Measurements from ENCODE around the gene NDUFV2. TPM values are rescaled to one million over a fixed set of nuclear protein-coding genes. Genes with fewer than 3 reads are reported as not detected.

Gene NDUFV2
- total and polyA plus RNA-seq, 2 of the 8 experiments (the other 6 are each of a cell fraction or from before 2014, with no cell fraction given), result 90.8 to 191 TPM

GRCh38 chr18:9160014-9160413, 57.5 kb downstream of the NDUFV2 start:
- CTCF ChIA-PET (ENCODE audit: partially characterized antibody), result interaction anchor here (1.0 to 1.7 kb wide), 3 partner anchors 29 to 163 kb away, joined by 3 to 4 read pairs (median 3); no protein-coding TSS in a partner anchor
- H4K20me1 ChIP-seq (replicated peaks in 1 of 2; ENCODE audit: control insufficient read depth in 1 of 2, insufficient read depth in 2 of 2, low read length in 2 of 2), result no peaks in the 10 kb centered on the region
- no peak for TF ChIP-seq EP300 (IDR thresholded peaks at IDR 0.05; ENCODE audit: borderline replicate concordance in 1 of 2, low read depth in 2 of 2, low read length in 2 of 2)
- TF ChIP-seq CTCF (IDR thresholded peaks at IDR 0.05; ENCODE audit: control extremely low read depth in 1 of 3, insufficient read depth in 1 of 3, low read depth in 1 of 3, low read length in 3 of 3), result no peak
- no peak for TF ChIP-seq CHD1 (IDR thresholded peaks at IDR 0.05; ENCODE audit: low read depth, low read length)
- TF ChIP-seq ASH2L (IDR thresholded peaks at IDR 0.05; ENCODE audit: low read length), result no peak
- TF ChIP-seq POLR2A (IDR thresholded peaks at IDR 0.05; ENCODE audit: control extremely low read depth in 1 of 2, low read depth in 2 of 2, low read length in 2 of 2), result no peak
- no peak for TF ChIP-seq BRCA1 (IDR thresholded peaks at IDR 0.05; ENCODE audit: low read depth, low read length)
- TF ChIP-seq E2F6 (IDR thresholded peaks at IDR 0.05), result no peak
- no peak for TF ChIP-seq KDM5A (IDR thresholded peaks at IDR 0.05; ENCODE audit: low read length)
- no peak for TF ChIP-seq RFX5 (IDR thresholded peaks at IDR 0.05; ENCODE audit: borderline replicate concordance, low read depth, low read length)
- TF ChIP-seq MAFK (IDR thresholded peaks at IDR 0.05; ENCODE audit: low read depth, low read length), result no peak
- no peak for TF ChIP-seq PHF8 (conservative IDR thresholded peaks at IDR 0.05; ENCODE audit: low read depth, low read length)

More at GRCh38 chr18:9160014-9160413, 57.5 kb downstream of the NDUFV2 start:
- Histone ChIP-seq H2BK20ac (ENCODE audit: low read length) (no peak overlapping the region), H3K9ac (replicated peaks in 1 of 4; ENCODE audit: extremely low read depth in 1 of 4, low read depth in 3 of 4, low read length in 3 of 4) (no peak overlapping the region), H4K5ac (ENCODE audit: insufficient read length, low read depth, low read length) (no peak overlapping the region), H3K23me2 (ENCODE audit: low read depth, low read length) (no peaks in the 10 kb centered on the region), H3K23ac (ENCODE audit: insufficient read length) (no peak overlapping the region), H4K91ac (replicated peaks; ENCODE audit: insufficient read length, low read length) (no peak overlapping the region), H4K8ac (ENCODE audit: extremely low read depth, insufficient read depth, low read length) (no peak overlapping the region), H3K56ac (replicated peaks; ENCODE audit: insufficient read length, low read depth, low read length) (no peak overlapping the region), H2BK15ac (ENCODE audit: low read length) (no peak overlapping the region), H3K79me2 (ENCODE audit: control insufficient read depth in 1 of 2, insufficient read depth in 2 of 2, low read length in 2 of 2) (peaks cover 3 to 82% of the 10 kb centered on the region in 2 experiments; a peak in 3 of 4 replicates), H2BK12ac (ENCODE audit: low read depth, low read length) (no peak overlapping the region), H2BK120ac (replicated peaks; ENCODE audit: low read depth, low read length) (no peak overlapping the region), H3K9me3 (ENCODE audit: insufficient read depth in 2 of 2, low read depth in 1 of 2, low read length in 1 of 2) (peaks cover 0 to 3% of the 10 kb centered on the region in 2 experiments; a peak in 1 of 4 replicates), H3K79me1 (ENCODE audit: low read depth, low read length) (no peaks in the 10 kb centered on the region), H2AK5ac (ENCODE audit: low read depth, low read length) (no peak overlapping the region), H3K27me3 (replicated peaks in 1 of 4; ENCODE audit: control insufficient read depth in 3 of 4, extremely low read depth in 1 of 4, insufficient read depth in 3 of 4, low read length in 3 of 4) (no peaks in the 10 kb centered on the region), H3K14ac (ENCODE audit: insufficient read length) (no peak overlapping the region), H3K18ac (ENCODE audit: extremely low read depth, low read length) (no peak overlapping the region), H3K36me3 (ENCODE audit: control insufficient read depth in 2 of 4, insufficient read depth in 4 of 4, low read length in 3 of 4) (0 out of 8 replicates have a peak, but pooled peaks cover 0 to 3% (median 0%) of the 10 kb centered on the region in 4 experiments), H3K4me2 (ENCODE audit: insufficient read depth in 1 of 2, low read depth in 2 of 2, low read length in 2 of 2) (no peak overlapping the region), H3K4ac (replicated peaks; ENCODE audit: insufficient read length, low read depth, low read length) (no peak overlapping the region), H3K27ac (ENCODE audit: low read depth, low read length) (no peak overlapping the region), H2AFZ (ENCODE audit: low read length) (no peak overlapping the region), H3K4me1 (replicated peaks in 1 of 4; ENCODE audit: control insufficient read depth in 3 of 4, insufficient read depth in 4 of 4, low read length in 3 of 4) (no peaks in the 10 kb centered on the region), H3K4me3 (ENCODE audit: extremely low read depth in 1 of 4, insufficient read depth in 2 of 4, low read depth in 3 of 4, low read length in 4 of 4) (no peak overlapping the region), H2BK5ac (ENCODE audit: low read depth, low read length) (no peak overlapping the region)
- FAIRE-seq, result no peak
- 97% methylated on average over 4 of the region's 4 CpGs; no CpG with 5 or more reads in 1 of the 2 experiments for WGBS, 2 experiments (ENCODE audit: extremely low coverage in 1 of 2, insufficient coverage in 1 of 2, insufficient read length in 1 of 2, insufficient replicate concordance in 2 of 2, low coverage in 1 of 2, low lambda C conversion rate in 2 of 2, missing lambda C conversion rate in 1 of 2)
- POLR2A ChIA-PET (ENCODE audit: partially characterized antibody), result no interaction called here
- DNase-seq (ENCODE audit: low read depth in 1 of 2, low spot score in 2 of 2), result no peak
